HEK293T (cell line): ENCODE data around the gene RABGAP1L.

Source experiments
- CTCF ChIA-PET: fragments of 350-600 bp; formaldehyde crosslinking; extraction: SDS; loops from one replicate; lab custom pipeline; 2021; ENCODE audit warnings: antibody characterized with exemption, inconsistent platforms; lab: Yijun Ruan, JAX
- POLR2A ChIA-PET: fragments of 350-600 bp; formaldehyde crosslinking; extraction: SDS; loops from one replicate; lab custom pipeline; 2020; ENCODE audit warnings: antibody characterized with exemption, inconsistent platforms; lab: Yijun Ruan, JAX
- DNase-seq: peaks from one replicate; pipeline ENCODE4 v3.0.0; 2012; ENCODE audit warnings: mixed read lengths; ENCODE audit errors: extremely low spot score
- ARNT ChIP-seq: fragments of 450-650 bp; IDR thresholded peaks from 2 replicates; pipeline ENCODE4 v1.6.1; 2017; ENCODE audit warnings: mild to moderate bottlenecking
- BHLHE40 ChIP-seq: fragments of 450-650 bp; IDR thresholded peaks from 2 replicates; pipeline ENCODE4 v1.6.1; 2016; ENCODE audit warnings: mild to moderate bottlenecking, moderate library complexity, borderline replicate concordance
- CTBP1 ChIP-seq: fragments of 450-650 bp; IDR thresholded peaks from 2 replicates; pipeline ENCODE4 v1.6.1; 2016; ENCODE audit warnings: borderline replicate concordance
- ELF4 ChIP-seq: fragments of 450-650 bp; IDR thresholded peaks from 2 replicates; pipeline ENCODE4 v1.6.1; 2017; ENCODE audit warnings: antibody characterized with exemption
- FOXA1 ChIP-seq: fragments of 450-650 bp; IDR thresholded peaks from 2 replicates; pipeline ENCODE4 v1.6.1; 2016; ENCODE audit warnings: mild to moderate bottlenecking
- FOXK2 ChIP-seq: fragments of 450-650 bp; IDR thresholded peaks from 2 replicates; pipeline ENCODE4 v1.6.1; 2016; ENCODE audit warnings: mild to moderate bottlenecking
- FOXM1 ChIP-seq: fragments of 450-650 bp; IDR thresholded peaks from 2 replicates; pipeline ENCODE4 v1.6.1; 2017; ENCODE audit warnings: mild to moderate bottlenecking, borderline replicate concordance
- HDGF ChIP-seq: fragments of 450-650 bp; IDR thresholded peaks from 2 replicates; pipeline ENCODE4 v1.6.1; 2017; ENCODE audit warnings: antibody characterized with exemption, borderline replicate concordance
- L3MBTL2 ChIP-seq: fragments of 450-650 bp; conservative IDR thresholded peaks from 2 replicates; pipeline ENCODE4 v1.6.1; 2016; ENCODE audit warnings: mild to moderate bottlenecking
- LEF1 ChIP-seq: fragments of 450-650 bp; IDR thresholded peaks from 2 replicates; pipeline ENCODE4 v1.6.1; 2017; ENCODE audit warnings: mild to moderate bottlenecking, borderline replicate concordance
- NFRKB ChIP-seq: fragments of 450-650 bp; IDR thresholded peaks from 2 replicates; pipeline ENCODE4 v1.6.1; 2016; ENCODE audit warnings: mild to moderate bottlenecking, moderate library complexity
- SP1 ChIP-seq: fragments of 450-650 bp; IDR thresholded peaks from 2 replicates; pipeline ENCODE4 v1.6.1; 2017
- SUZ12 ChIP-seq: fragments of 450-650 bp; IDR thresholded peaks from 2 replicates; pipeline ENCODE4 v1.6.1; 2016; ENCODE audit warnings: mild to moderate bottlenecking
- TARDBP ChIP-seq: fragments of 450-650 bp; IDR thresholded peaks from 2 replicates; pipeline ENCODE4 v1.6.1; 2016
- ZNF384 ChIP-seq: fragments of 450-650 bp; IDR thresholded peaks from 2 replicates; pipeline ENCODE4 v1.6.1; 2016
- TF ChIP-seq, protein P1 (sequence below): fragments of 450-650 bp; IDR thresholded peaks from 2 replicates; pipeline ENCODE4 v1.6.1; 2016

RABGAP1L gene

DNA sequence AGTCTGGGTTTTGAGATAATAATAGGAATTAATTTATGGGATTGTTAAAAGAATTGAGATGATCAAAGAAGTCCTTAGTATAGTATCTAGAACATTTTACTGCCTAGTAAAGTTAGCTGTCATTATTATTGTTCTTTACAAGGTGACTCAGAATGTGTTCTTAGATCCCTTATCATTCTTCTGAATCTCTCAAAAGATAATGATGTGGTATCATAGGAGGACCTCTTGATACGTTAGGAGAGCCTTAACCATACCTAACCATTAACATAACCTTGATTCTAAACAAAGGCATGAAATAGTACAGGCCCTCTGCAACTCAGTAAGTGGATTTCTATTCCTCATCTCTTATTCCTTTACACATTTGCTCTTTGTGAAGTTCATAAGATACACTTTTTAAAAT lies 593.8 kb downstream of the RABGAP1L start:
- POLR2A ChIA-PET = no interaction called here
- CTCF ChIA-PET = no interaction called here
- no peak for TF ChIP-seq BHLHE40
- TF ChIP-seq, protein P1, sequence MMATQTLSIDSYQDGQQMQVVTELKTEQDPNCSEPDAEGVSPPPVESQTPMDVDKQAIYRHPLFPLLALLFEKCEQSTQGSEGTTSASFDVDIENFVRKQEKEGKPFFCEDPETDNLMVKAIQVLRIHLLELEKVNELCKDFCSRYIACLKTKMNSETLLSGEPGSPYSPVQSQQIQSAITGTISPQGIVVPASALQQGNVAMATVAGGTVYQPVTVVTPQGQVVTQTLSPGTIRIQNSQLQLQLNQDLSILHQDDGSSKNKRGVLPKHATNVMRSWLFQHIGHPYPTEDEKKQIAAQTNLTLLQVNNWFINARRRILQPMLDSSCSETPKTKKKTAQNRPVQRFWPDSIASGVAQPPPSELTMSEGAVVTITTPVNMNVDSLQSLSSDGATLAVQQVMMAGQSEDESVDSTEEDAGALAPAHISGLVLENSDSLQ = no peak
- TF ChIP-seq NFRKB = no peak
- TF ChIP-seq FOXA1 = no peak
- TF ChIP-seq TARDBP = no peak
- no peak for TF ChIP-seq ARNT
- DNase-seq = no peak

DNA sequence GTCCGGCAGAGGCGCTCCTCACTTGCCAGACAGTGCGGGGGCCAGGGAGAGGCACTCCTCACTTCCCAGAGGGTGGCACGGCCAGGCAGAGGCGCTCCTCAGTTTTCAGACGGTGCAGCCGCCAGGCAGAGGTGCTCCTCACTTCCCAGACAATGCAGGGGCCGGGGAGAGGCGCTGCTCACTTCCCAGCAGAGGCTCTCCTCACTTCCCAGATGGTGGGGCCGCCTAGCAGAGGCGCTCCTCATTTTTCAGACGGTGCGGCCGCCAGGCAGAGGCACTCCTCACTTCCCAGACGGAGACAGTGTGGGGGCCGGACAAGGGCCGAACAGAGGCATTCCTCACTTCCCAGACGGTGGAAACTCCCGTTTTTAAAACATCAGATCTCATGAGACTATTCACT lies 602.0 kb downstream of the RABGAP1L start:
- TF ChIP-seq ZNF384 (no peak), TARDBP (no peak), ELF4 (no peak), CTBP1 (no peak), SUZ12 (no peak), FOXM1 (no peak), L3MBTL2 (no peak), FOXA1 (no peak), ARNT (no peak), SP1 (no peak), NFRKB (no peak), HDGF (no peak), LEF1 (no peak), FOXK2 (no peak), BHLHE40 (no peak)
- TF ChIP-seq, protein P1 = no peak
- CTCF ChIA-PET = no interaction called here
- no peak for DNase-seq
- POLR2A ChIA-PET = no interaction called here

DNA sequence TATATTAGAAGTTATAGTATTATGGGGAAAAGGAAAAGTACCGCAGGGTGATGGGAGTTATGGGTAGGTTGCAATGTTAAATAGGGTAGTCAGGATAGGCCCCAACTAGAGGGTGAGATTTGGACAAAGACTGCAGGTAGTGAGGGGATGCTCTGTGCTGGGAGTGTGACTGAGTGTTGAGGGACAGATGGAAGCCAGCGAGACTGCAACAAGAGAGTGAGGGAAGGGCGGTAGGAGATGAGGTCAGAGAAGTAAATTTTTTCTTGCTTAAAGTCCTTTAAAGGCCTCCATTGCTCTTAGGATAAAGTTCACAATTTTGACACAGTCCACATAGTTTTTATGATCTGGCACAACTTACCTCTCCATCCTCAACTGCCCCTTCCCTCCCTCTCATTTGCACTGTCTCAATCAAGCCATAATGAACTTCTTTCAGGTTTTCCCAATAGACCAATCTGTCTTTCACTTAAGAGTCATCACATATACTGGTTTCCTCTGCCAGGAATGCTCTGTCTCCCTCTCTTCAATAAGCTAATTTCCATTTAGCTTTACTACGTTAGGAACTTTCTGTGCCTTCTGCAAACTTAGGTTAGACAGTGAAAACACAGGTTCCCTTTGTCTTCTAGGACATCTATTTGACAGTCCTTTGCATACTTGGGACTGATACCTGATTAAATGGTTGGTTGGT lies 602.7 kb downstream of the RABGAP1L start:
- ChIA-PET POLR2A (no interaction called here), CTCF (interaction anchor here (0.7 kb wide), 1 partner anchor 500 kb away, joined by 3 read pairs; no protein-coding TSS in a partner anchor)
- DNase-seq = no peak
- TF ChIP-seq ARNT (no peak), L3MBTL2 (no peak), SP1 (no peak), ELF4 (no peak), FOXM1 (no peak)

DNA sequence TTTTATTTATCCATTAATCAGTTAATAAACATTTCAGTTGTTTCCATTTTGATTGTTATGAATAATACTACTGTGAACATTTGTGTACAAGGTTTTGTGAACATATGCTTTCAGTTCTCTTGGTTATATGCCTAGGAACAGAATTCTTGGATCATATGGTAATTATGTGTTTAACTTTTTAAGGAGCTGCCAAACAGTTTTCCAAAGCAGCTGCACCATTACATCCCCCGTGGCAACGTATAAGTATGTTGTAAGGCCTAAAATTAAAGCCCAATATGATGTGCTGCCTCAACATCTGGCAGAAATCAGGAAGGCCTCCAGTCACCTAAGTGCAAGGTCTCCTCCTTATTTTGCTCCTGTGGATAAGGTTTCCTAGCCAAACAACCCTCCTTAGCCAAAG lies 604.9 kb downstream of the RABGAP1L start:
- CTCF ChIA-PET = no interaction called here
- no peak for DNase-seq
- POLR2A ChIA-PET = no interaction called here
- TF ChIP-seq SUZ12 = no peak
- TF ChIP-seq FOXA1 = no peak
- TF ChIP-seq, protein P1 = no peak
- TF ChIP-seq CTBP1 = no peak
- no peak for TF ChIP-seq FOXK2

DNA sequence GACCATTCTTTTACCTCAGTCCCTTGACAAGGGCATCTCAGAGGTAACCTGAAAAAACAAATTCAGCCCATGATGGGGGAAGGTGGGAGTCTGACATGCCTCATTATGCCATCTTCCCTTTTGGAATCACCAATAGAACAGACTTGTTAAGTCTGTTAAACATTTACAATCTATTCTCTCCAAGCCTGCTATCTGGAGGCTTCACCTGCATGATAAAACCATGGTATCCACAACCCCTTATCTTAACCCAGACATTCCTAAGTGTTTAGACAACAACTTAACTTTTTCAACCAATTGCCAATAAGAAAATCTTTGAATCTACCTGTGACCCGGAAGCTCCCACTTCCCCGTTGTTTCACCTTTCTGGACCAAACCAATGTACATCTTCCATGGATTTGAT lies 607.4 kb downstream of the RABGAP1L start:
- TF ChIP-seq, protein P1 = no peak
- TF ChIP-seq SP1 = no peak
- TF ChIP-seq ARNT = no peak
- TF ChIP-seq ZNF384 = no peak
- TF ChIP-seq BHLHE40 = no peak
- TF ChIP-seq LEF1 = no peak
- TF ChIP-seq SUZ12 = no peak
- TF ChIP-seq L3MBTL2 = no peak
- TF ChIP-seq FOXK2 = no peak
- TF ChIP-seq TARDBP = no peak
- TF ChIP-seq NFRKB = no peak
- ChIA-PET POLR2A (interaction anchor here (0.8 kb wide), 1 partner anchor 233 kb away, joined by 4 read pairs; the partner anchor contains the start of gene CACYBP), CTCF (no interaction called here)
- no peak for DNase-seq

DNA sequence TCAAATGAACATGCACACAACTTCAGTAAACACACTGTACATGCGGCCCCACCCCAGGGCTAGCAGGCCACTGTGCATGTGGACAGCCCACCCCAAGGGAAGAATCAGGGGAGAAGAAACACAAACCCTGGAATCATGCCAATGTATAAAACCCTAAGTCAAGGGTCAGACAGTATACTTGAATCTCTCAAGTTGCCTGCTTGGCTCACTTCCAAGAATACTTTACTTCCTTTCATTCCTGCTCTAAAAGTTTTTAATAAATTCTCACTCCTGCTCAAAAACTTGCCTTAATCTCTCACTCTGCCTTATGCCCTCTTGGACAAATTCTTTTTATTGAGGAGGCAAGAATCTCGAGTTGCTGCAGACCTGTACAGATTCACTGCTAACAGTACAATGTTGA lies 609.2 kb downstream of the RABGAP1L start:
- POLR2A ChIA-PET = no interaction called here
- CTCF ChIA-PET = interaction anchor here (0.6 kb wide), 1 partner anchor 184 kb away, joined by 3 read pairs; no protein-coding TSS in a partner anchor
- no peak for TF ChIP-seq L3MBTL2
- TF ChIP-seq FOXA1 = no peak
- no peak for TF ChIP-seq SP1
- TF ChIP-seq HDGF = no peak
- TF ChIP-seq, protein P1 = no peak
- no peak for TF ChIP-seq ARNT
- no peak for TF ChIP-seq ELF4
- TF ChIP-seq FOXM1 = no peak
- TF ChIP-seq LEF1 = no peak
- no peak for TF ChIP-seq FOXK2
- TF ChIP-seq TARDBP = no peak
- no peak for TF ChIP-seq BHLHE40
- TF ChIP-seq NFRKB = no peak
- TF ChIP-seq CTBP1 = no peak
- DNase-seq = no peak
